Panc1 (cell line): Measurements from ENCODE around the gene CPNE4.

Experiments used
- POLR2AphosphoS5 ChIP-seq: IDR thresholded peaks from 2 replicates; pipeline ENCODE4 v1.6.1; 2012; ENCODE audit warnings: mild to moderate bottlenecking, low read depth, low read length, moderate library complexity
- REST ChIP-seq, 2 experiments: IDR thresholded peaks; 2 replicates each; pipeline ENCODE4 v1.6.1; 2011 to 2012; ENCODE audit warnings: low read depth in 2 of 2, control low read depth in 1 of 2, low read length in 1 of 2, mild to moderate bottlenecking in 1 of 2, moderate library complexity in 1 of 2; ENCODE audit not compliant: insufficient read depth in 1 of 2
- TCF7L2 ChIP-seq: IDR thresholded peaks from 2 replicates; pipeline ENCODE4 v1.6.1; 2011; ENCODE audit warnings: mild to moderate bottlenecking, low read depth, low read length, inconsistent platforms
- TF ChIP-seq, protein P1 (sequence below): fragments of 450-650 bp; IDR thresholded peaks from 2 replicates; pipeline ENCODE4 v1.5.1; 2017; ENCODE audit warnings: mild to moderate bottlenecking

GRCh38 chr3:132073771-132074170 is 39.0 kb upstream of the CPNE4 start:
- TF ChIP-seq, protein P1, sequence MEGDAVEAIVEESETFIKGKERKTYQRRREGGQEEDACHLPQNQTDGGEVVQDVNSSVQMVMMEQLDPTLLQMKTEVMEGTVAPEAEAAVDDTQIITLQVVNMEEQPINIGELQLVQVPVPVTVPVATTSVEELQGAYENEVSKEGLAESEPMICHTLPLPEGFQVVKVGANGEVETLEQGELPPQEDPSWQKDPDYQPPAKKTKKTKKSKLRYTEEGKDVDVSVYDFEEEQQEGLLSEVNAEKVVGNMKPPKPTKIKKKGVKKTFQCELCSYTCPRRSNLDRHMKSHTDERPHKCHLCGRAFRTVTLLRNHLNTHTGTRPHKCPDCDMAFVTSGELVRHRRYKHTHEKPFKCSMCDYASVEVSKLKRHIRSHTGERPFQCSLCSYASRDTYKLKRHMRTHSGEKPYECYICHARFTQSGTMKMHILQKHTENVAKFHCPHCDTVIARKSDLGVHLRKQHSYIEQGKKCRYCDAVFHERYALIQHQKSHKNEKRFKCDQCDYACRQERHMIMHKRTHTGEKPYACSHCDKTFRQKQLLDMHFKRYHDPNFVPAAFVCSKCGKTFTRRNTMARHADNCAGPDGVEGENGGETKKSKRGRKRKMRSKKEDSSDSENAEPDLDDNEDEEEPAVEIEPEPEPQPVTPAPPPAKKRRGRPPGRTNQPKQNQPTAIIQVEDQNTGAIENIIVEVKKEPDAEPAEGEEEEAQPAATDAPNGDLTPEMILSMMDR = no peak
- no peak for TF ChIP-seq REST (IDR thresholded peaks at IDR 0.05; ENCODE audit: insufficient read depth in 1 of 2, low read depth in 2 of 2, low read length in 1 of 2)
- TF ChIP-seq POLR2AphosphoS5 = no peak
- no peak for TF ChIP-seq TCF7L2
